Activated T-cell treated with anti-CD3 and anti-CD28 coated beads, Interleukin-2, amount 50 U/mL, for 4 hours (primary cell): ENCODE measurements around the gene RHBG. TPM values are rescaled to one million over a fixed set of nuclear protein-coding genes. Genes with fewer than 3 reads are reported as not detected.

ENCODE experiments used
- ATAC-seq, 2 donors: fragments of 200-7000 bp; cut with Tn5 transposase; one replicate each; pipeline ENCODE4 v1.10.0; 2021
- DNase-seq: peaks from one replicate; pipeline ENCODE4 v3.0.0-alpha.2; 2020
- H3K27me3 Mint-ChIP-seq: one replicate; pipeline ENCODE4 v1.8.0; 2021; ENCODE audit warnings: low read depth, mixed read lengths
- H3K36me3 Mint-ChIP-seq: one replicate; pipeline ENCODE4 v1.8.0; 2022; ENCODE audit warnings: mixed read lengths; ENCODE audit not compliant: insufficient read depth
- H3K4me1 Mint-ChIP-seq: one replicate; pipeline ENCODE4 v1.8.0; 2021; ENCODE audit warnings: low read depth, mixed read lengths
- H3K4me3 Mint-ChIP-seq: one replicate; pipeline ENCODE4 v1.8.0; 2021; ENCODE audit warnings: mild to moderate bottlenecking, moderate library complexity, mixed read lengths
- H3K9me3 Mint-ChIP-seq: one replicate; pipeline ENCODE4 v1.8.0; 2021; ENCODE audit warnings: mixed read lengths
- total RNA-seq, 3 donors: library from RNA; stranded (reverse); gene quantifications; one replicate each; pipeline ENCODE4 v1.2.1, GENCODE V29; 2021

The RHBG gene
- total RNA-seq, 3 donors from 2014 or later: not detected

DNA sequence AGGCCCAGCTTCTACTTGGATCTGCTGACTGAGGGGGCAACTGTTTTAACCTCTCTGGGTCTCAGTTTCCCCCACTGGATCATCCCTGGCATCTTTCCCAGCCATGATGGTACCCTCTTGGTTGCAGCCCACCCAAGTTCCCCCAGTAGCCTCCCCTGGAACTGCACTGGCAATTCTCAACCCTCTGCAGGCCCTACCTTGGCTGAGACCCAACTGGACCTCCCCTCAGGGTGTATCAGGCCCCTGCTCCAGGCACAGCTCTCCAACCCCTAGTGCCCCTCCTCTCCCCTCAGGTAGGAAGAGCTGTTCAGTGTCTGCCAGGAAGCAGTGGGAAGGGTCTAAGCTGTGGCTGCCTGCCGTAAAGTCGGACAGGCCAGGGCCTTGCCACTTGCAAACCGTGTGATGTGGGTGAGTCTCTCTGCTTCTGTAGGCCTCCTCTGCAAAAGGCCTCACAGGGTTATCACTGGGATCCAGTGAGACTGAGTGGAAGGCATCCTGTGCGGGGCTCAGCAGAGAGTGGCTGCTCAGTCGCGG, 32.1 kb downstream of the RHBG start:
- DNase-seq: no peak
- no peak for ATAC-seq
- Mint-ChIP-seq H3K36me3 (no peaks in the 10 kb centered on the region), H3K9me3 (no peaks in the 10 kb centered on the region), H3K4me1 (no peaks in the 10 kb centered on the region), H3K27me3 (peaks cover 24% of the 10 kb centered on the region), H3K4me3 (no peak overlapping the region)

DNA sequence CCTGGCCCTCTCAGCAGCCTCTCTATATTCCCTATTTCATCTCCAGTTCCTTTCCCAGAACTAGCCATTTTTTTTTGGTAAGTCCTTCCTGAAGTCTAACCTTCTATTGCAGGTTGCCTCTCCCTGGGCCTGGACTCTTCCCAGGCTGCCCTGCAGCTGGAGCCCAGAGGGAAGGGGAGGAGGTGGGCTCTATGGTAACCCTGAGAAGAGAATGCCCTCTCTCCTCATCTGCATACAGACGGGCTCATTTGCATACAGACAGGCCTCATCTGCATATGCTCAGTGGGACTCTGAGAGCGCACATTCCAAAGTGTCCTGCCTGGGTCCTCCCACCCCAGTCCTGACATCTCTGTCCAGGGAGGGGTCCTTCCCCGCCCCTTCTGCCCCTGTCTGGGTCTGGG, 32.7 kb downstream of the RHBG start:
- H3K9me3 Mint-ChIP-seq: no peaks in the 10 kb centered on the region
- no peak for DNase-seq
- peaks cover 28% of the 10 kb centered on the region for H3K27me3 Mint-ChIP-seq
- ATAC-seq: no peak
- no peaks in the 10 kb centered on the region for H3K4me1 Mint-ChIP-seq
- no peak overlapping the region for H3K4me3 Mint-ChIP-seq
- H3K36me3 Mint-ChIP-seq: no peaks in the 10 kb centered on the region

GRCh38 chr1:156402331-156403020, 33.5 kb downstream of the RHBG start:
- peaks cover 33% of the 10 kb centered on the region for H3K27me3 Mint-ChIP-seq
- ATAC-seq (no peak), DNase-seq (no peak)
- no peaks in the 10 kb centered on the region for H3K4me1 Mint-ChIP-seq
- H3K4me3 Mint-ChIP-seq: no peak overlapping the region
- no peaks in the 10 kb centered on the region for H3K36me3 Mint-ChIP-seq
- H3K9me3 Mint-ChIP-seq: no peaks in the 10 kb centered on the region

- no peaks in the 10 kb centered on the region for H3K4me1 Mint-ChIP-seq
Observed at GRCh38 chr1:156405670-156406069, 36.7 kb downstream of the RHBG start.

DNA sequence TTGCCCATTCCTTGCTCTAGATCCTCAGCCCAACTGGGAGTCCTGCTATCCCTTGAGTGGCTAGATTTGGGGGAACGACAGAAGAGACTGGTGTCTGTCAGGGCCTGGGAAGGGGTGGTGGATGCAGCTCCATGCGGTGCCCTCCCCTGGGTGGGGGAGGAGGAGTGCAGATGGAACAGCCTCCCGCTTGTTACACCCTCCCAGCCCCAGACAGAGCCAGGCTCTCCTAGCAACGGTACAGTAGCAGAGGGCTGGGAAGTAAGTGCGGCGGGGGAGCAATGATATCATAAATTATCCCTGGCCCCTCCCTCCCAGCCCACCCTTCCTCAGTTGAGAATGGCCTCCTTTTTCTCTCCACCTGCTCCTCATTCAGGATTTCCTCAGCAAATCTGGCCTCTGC, 37.2 kb downstream of the RHBG start:
- no peak for ATAC-seq
- H3K4me3 Mint-ChIP-seq: no peak overlapping the region
- peaks cover 58% of the 10 kb centered on the region for H3K27me3 Mint-ChIP-seq
- H3K4me1 Mint-ChIP-seq: no peaks in the 10 kb centered on the region
- DNase-seq: no peak
- no peaks in the 10 kb centered on the region for H3K9me3 Mint-ChIP-seq
- H3K36me3 Mint-ChIP-seq: no peaks in the 10 kb centered on the region

More at GRCh38 chr1:156405670-156406069, 36.7 kb downstream of the RHBG start:
- ATAC-seq: no peak
- Mint-ChIP-seq H3K9me3 (no peaks in the 10 kb centered on the region), H3K36me3 (no peaks in the 10 kb centered on the region), H3K27me3 (peaks cover 55% of the 10 kb centered on the region), H3K4me3 (no peak overlapping the region)
- DNase-seq: no peak

GRCh38 chr1:156407344-156407743, 38.3 kb downstream of the RHBG start:
- Mint-ChIP-seq H3K36me3 (no peaks in the 10 kb centered on the region), H3K9me3 (no peaks in the 10 kb centered on the region), H3K4me1 (no peaks in the 10 kb centered on the region), H3K27me3 (peaks cover 58% of the 10 kb centered on the region), H3K4me3 (no peak overlapping the region)
- no peak for ATAC-seq
- no peak for DNase-seq

DNA sequence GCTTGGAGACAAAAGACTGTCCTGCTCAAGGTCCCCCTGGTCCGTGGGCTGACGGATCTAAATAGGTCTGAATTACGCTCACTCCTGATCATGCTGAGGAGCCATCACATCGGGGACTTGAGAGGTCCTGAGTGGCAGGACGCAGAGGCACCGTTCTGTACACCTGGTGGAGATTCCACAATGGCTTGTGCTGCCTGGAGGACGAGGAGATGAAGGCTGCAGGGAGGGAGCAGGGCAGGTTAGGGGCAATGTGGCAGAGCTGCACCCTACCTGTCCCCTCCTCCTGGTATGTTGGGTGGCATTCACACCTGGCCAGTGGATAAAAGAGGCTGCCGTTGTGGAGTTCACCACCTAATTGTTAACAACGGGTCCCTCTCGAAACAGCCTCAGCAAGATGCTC, 38.7 kb downstream of the RHBG start:
- ATAC-seq: no peak
- H3K36me3 Mint-ChIP-seq: no peaks in the 10 kb centered on the region
- no peak overlapping the region for H3K4me3 Mint-ChIP-seq
- no peak for DNase-seq
- H3K27me3 Mint-ChIP-seq: peaks cover 58% of the 10 kb centered on the region
- H3K4me1 Mint-ChIP-seq: no peaks in the 10 kb centered on the region
- H3K9me3 Mint-ChIP-seq: no peaks in the 10 kb centered on the region

- no peaks in the 10 kb centered on the region for H3K36me3 Mint-ChIP-seq
- no peak for DNase-seq
- H3K27me3 Mint-ChIP-seq: peaks cover 63% of the 10 kb centered on the region
- ATAC-seq: no peak
- H3K4me1 Mint-ChIP-seq: no peaks in the 10 kb centered on the region
- H3K4me3 Mint-ChIP-seq: no peak overlapping the region
- H3K9me3 Mint-ChIP-seq: no peaks in the 10 kb centered on the region
Observed at GRCh38 chr1:156409439-156409838, 40.4 kb downstream of the RHBG start.

DNA sequence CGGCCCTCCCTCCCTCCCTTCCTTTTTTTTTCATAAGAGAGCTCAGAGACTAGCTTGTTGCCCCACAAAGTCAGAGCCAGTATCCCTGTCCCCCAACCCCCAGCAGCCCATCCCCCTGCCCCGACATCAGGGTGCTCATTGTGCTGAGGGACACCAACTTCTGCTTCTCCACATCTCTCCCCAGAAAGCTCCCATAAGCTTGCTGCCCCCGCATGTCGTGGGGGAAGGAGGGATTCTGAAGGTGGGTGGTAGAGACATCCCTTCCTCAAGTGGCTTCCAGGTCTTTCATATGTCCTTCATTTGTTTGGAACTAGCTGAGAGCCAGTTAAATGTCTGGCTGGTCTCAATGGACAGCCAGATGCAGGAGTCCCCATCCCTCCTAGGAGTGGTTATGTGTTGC, 41.2 kb downstream of the RHBG start:
- peaks cover 70% of the 10 kb centered on the region for H3K27me3 Mint-ChIP-seq
- H3K9me3 Mint-ChIP-seq: no peaks in the 10 kb centered on the region
- DNase-seq: no peak
- no peaks in the 10 kb centered on the region for H3K4me1 Mint-ChIP-seq
- no peak overlapping the region for H3K4me3 Mint-ChIP-seq
- no peak for ATAC-seq
- no peaks in the 10 kb centered on the region for H3K36me3 Mint-ChIP-seq

GRCh38 chr1:156410740-156411139, 41.7 kb downstream of the RHBG start:
- Mint-ChIP-seq H3K9me3 (no peaks in the 10 kb centered on the region), H3K4me3 (no peak overlapping the region), H3K27me3 (peaks cover 70% of the 10 kb centered on the region), H3K36me3 (no peaks in the 10 kb centered on the region), H3K4me1 (no peaks in the 10 kb centered on the region)
- DNase-seq (no peak), ATAC-seq (no peak)

GRCh38 chr1:156412653-156413321, 43.8 kb downstream of the RHBG start:
- no peak for DNase-seq
- Mint-ChIP-seq H3K36me3 (no peaks in the 10 kb centered on the region), H3K4me3 (no peak overlapping the region), H3K9me3 (no peaks in the 10 kb centered on the region), H3K27me3 (peaks cover 62% of the 10 kb centered on the region), H3K4me1 (no peaks in the 10 kb centered on the region)
- ATAC-seq: no peak

DNA sequence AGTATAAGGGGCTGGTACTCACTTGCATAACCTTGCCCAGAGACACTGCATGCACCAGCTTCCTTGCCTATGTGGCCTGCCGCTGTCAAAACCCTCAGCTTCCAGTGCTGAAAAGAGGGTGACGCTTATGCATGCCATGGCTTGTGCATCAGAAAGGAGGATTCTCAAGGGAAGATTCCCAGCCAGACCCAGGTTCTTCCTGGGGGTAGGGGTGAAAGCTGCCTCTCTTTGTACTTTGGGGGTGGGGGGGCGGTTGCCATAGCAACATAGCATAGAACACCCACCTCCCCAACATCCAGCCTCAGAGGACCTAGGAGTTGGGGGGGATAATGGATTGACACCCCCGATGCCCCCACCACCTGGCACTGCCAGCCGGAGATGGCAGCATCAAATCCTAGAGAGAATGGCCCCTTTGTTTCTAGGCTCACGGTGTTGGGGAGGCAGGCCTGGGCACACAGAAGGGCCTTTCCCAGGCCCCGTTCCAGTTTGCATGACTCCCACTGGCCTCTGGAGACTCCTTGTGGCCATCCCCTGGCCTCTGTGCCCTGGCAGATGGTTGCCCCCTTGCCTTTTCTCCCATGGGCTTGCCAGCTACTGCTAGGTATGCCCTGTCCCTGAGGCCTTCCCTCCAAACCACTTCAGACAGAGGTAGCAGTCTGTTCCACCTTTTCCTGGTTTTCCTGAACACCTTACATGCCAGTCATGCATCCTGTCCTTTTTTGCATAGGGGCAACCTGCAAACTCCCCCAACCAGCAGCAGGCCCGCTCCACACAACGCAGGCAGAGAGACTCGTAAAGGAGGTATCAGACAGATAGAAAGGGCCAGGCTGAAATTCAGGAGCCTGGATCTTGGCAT, 44.6 kb downstream of the RHBG start:
- ATAC-seq (no peak), DNase-seq (no peak)
- peaks cover 60% of the 10 kb centered on the region for H3K27me3 Mint-ChIP-seq
- H3K4me3 Mint-ChIP-seq: no peak overlapping the region
- H3K9me3 Mint-ChIP-seq: no peaks in the 10 kb centered on the region
- H3K4me1 Mint-ChIP-seq: no peaks in the 10 kb centered on the region
- H3K36me3 Mint-ChIP-seq: no peaks in the 10 kb centered on the region

DNA sequence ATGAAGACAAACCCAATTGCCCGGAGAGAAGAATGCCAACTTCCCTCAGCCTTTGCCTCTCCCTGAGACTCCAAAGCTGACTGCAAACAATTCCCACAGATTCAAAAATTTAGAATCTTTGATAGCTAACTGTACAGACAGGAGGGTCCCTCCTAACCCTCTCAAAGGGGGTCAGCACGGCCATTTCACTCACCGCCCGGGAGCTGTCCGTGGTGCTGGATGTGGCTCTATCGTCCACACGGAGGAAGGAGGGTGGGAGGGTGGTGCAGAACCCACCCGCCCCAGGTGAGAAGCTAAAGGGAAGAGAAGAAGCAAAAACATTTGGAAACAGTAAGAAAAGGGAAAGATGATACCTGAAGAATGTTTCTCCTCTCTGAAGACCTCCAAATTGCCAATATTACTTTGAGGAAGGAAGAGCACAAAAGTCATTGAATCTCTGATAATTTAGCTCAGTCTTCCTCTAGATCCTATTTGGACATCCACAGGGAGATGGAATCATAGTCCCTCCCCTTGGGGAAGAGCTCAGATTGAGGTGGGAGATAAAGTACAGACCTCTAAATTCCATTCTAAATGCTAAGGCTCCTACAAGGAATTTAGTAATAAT, 45.6 kb downstream of the RHBG start:
- Mint-ChIP-seq H3K27me3 (peaks cover 63% of the 10 kb centered on the region), H3K4me1 (peaks cover 3% of the 10 kb centered on the region), H3K4me3 (no peak overlapping the region), H3K9me3 (no peaks in the 10 kb centered on the region), H3K36me3 (no peaks in the 10 kb centered on the region)
- DNase-seq (no peak), ATAC-seq (no peak)

GRCh38 chr1:156416993-156417392, 48.0 kb downstream of the RHBG start:
- Mint-ChIP-seq H3K36me3 (no peaks in the 10 kb centered on the region), H3K27me3 (peaks cover 67% of the 10 kb centered on the region), H3K4me1 (peaks cover 21% of the 10 kb centered on the region), H3K4me3 (no peak overlapping the region), H3K9me3 (no peaks in the 10 kb centered on the region)
- ATAC-seq (no peak), DNase-seq (no peak)
